Measurements from ENCODE around the gene CEACAM16. TPM values are rescaled to one million over a fixed set of nuclear protein-coding genes. Genes with fewer than 3 reads are reported as not detected.

CEACAM16 gene
- total and polyA plus RNA-seq, 9 of the 15 experiments (the other 6 are each of a cell fraction or from before 2014, with no cell fraction given) = not detected

GRCh38 chr19:44701228-44701627, 2.3 kb downstream of the CEACAM16 start:
- no peaks in the 10 kb centered on the region for H4K20me1 ChIP-seq (replicated peaks; ENCODE audit: control insufficient read depth, insufficient read depth, low read length)
- no TSS peak for BruUV-seq (replicated peaks)
- DNase-seq (ENCODE audit: extremely low read depth in 1 of 4, low spot score in 3 of 4) (no peak), FAIRE-seq (no peak), ATAC-seq (no peak)
- no peaks in the 10 kb centered on the region for H3K9me3 ChIP-seq (replicated peaks; ENCODE audit: control insufficient read depth, insufficient read depth, low read depth, low read length)
- no peaks in the 10 kb centered on the region for H3K36me3 ChIP-seq (ENCODE audit: control insufficient read depth, insufficient read depth, low read length)
- no peak overlapping the region for H3K27ac ChIP-seq (ENCODE audit: extremely low read depth, low read depth, low read length)
- H3K79me2 ChIP-seq (ENCODE audit: control insufficient read depth, insufficient read depth, low read length) = no peaks in the 10 kb centered on the region
- H3K4me3 ChIP-seq = no peak overlapping the region
- 71% methylated on average over 15 of the region's 15 CpGs for WGBS (ENCODE audit: insufficient coverage, low coverage, missing lambda C conversion rate)
- ChIA-PET CTCF (ENCODE audit: low intra/inter-chr PET ratio) (no interaction called here), POLR2A (no interaction called here)
- H3K9me1 ChIP-seq (ENCODE audit: control insufficient read depth, insufficient read depth, low read length) = no peaks in the 10 kb centered on the region
- no peak overlapping the region for H2AFZ ChIP-seq (ENCODE audit: low read depth, low read length)
- peaks cover 4 to 31% of the 10 kb centered on the region in 2 experiments; a peak in 4 of 5 replicates for H3K4me1 ChIP-seq (replicated peaks in 1 of 2; ENCODE audit: control insufficient read depth in 2 of 2, insufficient read depth in 2 of 2, low read length in 2 of 2)
- no peak overlapping the region for H3K4me2 ChIP-seq (ENCODE audit: insufficient read depth, low read length)
- intact Hi-C loops (cut with micrococcal nuclease) (no loop called here), in situ Hi-C loops (cut with MboI) (no loop called here)
- H3K27me3 ChIP-seq (ENCODE audit: control insufficient read depth in 2 of 2, insufficient read depth in 2 of 2, low read length in 2 of 2) = no peaks in the 10 kb centered on the region
- H3K9ac ChIP-seq (ENCODE audit: insufficient read depth in 1 of 2, low read depth in 2 of 2, low read length in 2 of 2) = peak overlapping the region in 1 of 2 experiments; percentile 31; a peak in 1 of 4 replicates
- TF ChIP-seq KAT7 (CRISPR knock-in tag; IDR thresholded peaks at IDR 0.05; ENCODE audit: borderline replicate concordance) (no peak), HMGN3 (IDR thresholded peaks at IDR 0.05; ENCODE audit: borderline replicate concordance, extremely low read depth, insufficient read length, low read depth, low read length) (no peak), XRCC3 (IDR thresholded peaks at IDR 0.05) (no peak), FIP1L1 (IDR thresholded peaks at IDR 0.05; ENCODE audit: low read depth, low read length, poor library complexity, severe bottlenecking) (no peak), ZNF699 (CRISPR knock-in tag; IDR thresholded peaks at IDR 0.05; ENCODE audit: insufficient replicate concordance) (no peak), BMI1 (IDR thresholded peaks at IDR 0.05; ENCODE audit: low read length) (no peak), PCBP1 (IDR thresholded peaks at IDR 0.05; ENCODE audit: low read depth, low read length, poor library complexity, severe bottlenecking) (no peak)
